Thyroid gland (tissue), 4 donors: Measurements from ENCODE around the gene ZCCHC3. TPM values are rescaled to one million over a fixed set of nuclear protein-coding genes. Genes with fewer than 3 reads are reported as not detected.

Experiments
- DNase-seq, 2 donors: peaks; one replicate each; pipeline ENCODE4 v3.0.0-alpha.2; 2019
- H3K27ac ChIP-seq, 3 donors: fragments of 200-600 bp; sonication (generic); 1 replicate in 2 of 3; 2 replicates in 1 of 3; pipeline ENCODE4 v1.5.1; 2016 to 2019; ENCODE audit warnings: mild to moderate bottlenecking in 1 of 3, moderate library complexity in 1 of 3
- H3K27me3 ChIP-seq: fragments of 200-600 bp; sonication (generic); one replicate; pipeline ENCODE4 v1.5.1; 2019
- H3K36me3 ChIP-seq, 2 donors: fragments of 200-600 bp; sonication (generic); one replicate each; pipeline ENCODE4 v1.5.1; 2016 to 2019
- H3K4me1 ChIP-seq, 2 donors: fragments of 200-600 bp; sonication (generic); one replicate each; pipeline ENCODE4 v1.5.1; 2017 to 2019
- H3K4me3 ChIP-seq, 3 donors: fragments of 200-600 bp; sonication (generic); replicated peaks in 1 of 3; 1 replicate in 2 of 3; 2 replicates in 1 of 3; pipeline ENCODE4 v1.5.1; 2016; ENCODE audit warnings: mild to moderate bottlenecking in 1 of 3
- H3K9me3 ChIP-seq: fragments of 200-600 bp; sonication (generic); one replicate; pipeline ENCODE4 v1.5.1; 2017
- POLR2A ChIP-seq, 2 donors: fragments of 450-650 bp; IDR thresholded peaks; one replicate each; pipeline ENCODE4 v1.6.1; 2017; ENCODE audit warnings: antibody characterized with exemption in 2 of 2, mild to moderate bottlenecking in 2 of 2, moderate library complexity in 1 of 2
- WGBS, 2 donors: methylation state at CpG; one replicate each; pipeline ENCODE4 v1.1.5; 2017; 5-methylcytosine and 5-hydroxymethylcytosine counted together
- intact Hi-C: fragments of 100-400 bp; cut with DNase I; formaldehyde crosslinking; loops from one replicate; pipeline ENCODE4 v1.15.1; 2023
- total RNA-seq, 4 donors: library from RNA; depleted of rRNA; stranded (reverse); fragments of >200 nt; gene quantifications; one replicate each; pipeline ENCODE4 v1.2.3, GENCODE V29; 2016
- TF ChIP-seq, protein P1 (sequence below), 6 experiments: fragments of 200-600 bp in 3 of 6; fragments of 450-650 bp in 3 of 6; sonication (generic) in 3 of 6; IDR thresholded peaks; one replicate each; pipeline ENCODE4 v1.5.1; 2016 to 2019; ENCODE audit warnings: antibody characterized with exemption in 6 of 6, mild to moderate bottlenecking in 2 of 6, inconsistent platforms in 1 of 6, moderate library complexity in 1 of 6

ZCCHC3 gene
- total RNA-seq, 4 donors from 2014 or later = 20.2 to 28.4 (median 22.3) TPM

DNA sequence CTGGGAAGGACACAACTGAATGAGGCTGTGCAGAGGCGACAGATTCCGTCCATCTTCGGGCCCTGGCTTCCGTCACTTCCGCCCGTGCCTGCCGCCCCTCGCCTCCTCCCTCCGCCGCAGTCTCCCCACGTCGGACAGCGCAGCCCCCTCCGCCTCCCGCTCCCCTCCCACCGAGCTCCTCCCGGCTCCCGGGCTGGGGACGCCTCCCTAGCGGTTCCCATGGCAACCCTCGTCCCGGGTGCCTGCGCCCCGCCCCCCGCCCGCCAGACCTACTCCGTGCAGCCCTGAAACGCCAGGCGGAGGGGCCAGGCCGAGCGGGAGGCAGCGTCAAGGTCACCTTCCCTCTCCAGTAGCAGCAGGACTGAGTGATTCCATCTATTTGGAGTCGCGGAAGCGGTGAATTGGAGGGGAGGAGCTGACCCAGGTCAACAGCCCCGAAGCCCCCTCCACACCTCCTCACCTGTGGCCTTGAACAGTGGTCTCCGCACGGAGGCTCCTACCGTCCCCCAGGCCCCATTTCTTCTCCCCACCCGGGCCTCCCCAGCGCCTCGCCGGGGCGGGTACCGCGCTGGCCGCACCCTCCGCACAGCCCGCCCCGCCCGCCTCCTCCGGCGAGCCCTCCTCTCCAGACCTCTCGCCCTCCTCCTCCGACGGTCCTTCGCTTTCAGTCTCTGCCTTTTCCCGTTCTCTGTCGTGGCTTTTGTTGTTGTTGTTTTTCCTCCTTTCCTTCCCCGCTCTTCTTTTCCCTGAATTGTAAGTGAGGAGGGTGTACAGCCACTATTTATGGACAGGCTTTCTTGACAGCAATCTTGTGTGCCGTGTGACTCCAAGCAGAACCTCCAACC lies 50.5 kb downstream of the ZCCHC3 start:
- peak in 1 of 2 donors; percentile 91 for TF ChIP-seq POLR2A (IDR thresholded peaks at IDR 0.05)
- TF ChIP-seq, protein P1, sequence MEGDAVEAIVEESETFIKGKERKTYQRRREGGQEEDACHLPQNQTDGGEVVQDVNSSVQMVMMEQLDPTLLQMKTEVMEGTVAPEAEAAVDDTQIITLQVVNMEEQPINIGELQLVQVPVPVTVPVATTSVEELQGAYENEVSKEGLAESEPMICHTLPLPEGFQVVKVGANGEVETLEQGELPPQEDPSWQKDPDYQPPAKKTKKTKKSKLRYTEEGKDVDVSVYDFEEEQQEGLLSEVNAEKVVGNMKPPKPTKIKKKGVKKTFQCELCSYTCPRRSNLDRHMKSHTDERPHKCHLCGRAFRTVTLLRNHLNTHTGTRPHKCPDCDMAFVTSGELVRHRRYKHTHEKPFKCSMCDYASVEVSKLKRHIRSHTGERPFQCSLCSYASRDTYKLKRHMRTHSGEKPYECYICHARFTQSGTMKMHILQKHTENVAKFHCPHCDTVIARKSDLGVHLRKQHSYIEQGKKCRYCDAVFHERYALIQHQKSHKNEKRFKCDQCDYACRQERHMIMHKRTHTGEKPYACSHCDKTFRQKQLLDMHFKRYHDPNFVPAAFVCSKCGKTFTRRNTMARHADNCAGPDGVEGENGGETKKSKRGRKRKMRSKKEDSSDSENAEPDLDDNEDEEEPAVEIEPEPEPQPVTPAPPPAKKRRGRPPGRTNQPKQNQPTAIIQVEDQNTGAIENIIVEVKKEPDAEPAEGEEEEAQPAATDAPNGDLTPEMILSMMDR (IDR thresholded peaks at IDR 0.05) = peak in 2 of 6 experiments; percentile 4 to 19
- H3K27me3 ChIP-seq = no peaks in the 10 kb centered on the region
- 0 to 1% methylated on average over 24 to 35 of the region's 61 CpGs for WGBS, 2 donors
- DNase-seq = peak; percentile 97 to 98
- H3K4me3 ChIP-seq = peak overlapping the region; percentile 26 to 84 (median 65)
- H3K27ac ChIP-seq = peak overlapping the region; percentile 88 to 93 (median 91)
- intact Hi-C loops = no loop called here
- no peaks in the 10 kb centered on the region for H3K36me3 ChIP-seq
- no peaks in the 10 kb centered on the region for H3K9me3 ChIP-seq
- H3K4me1 ChIP-seq = peaks cover 0 to 12% of the 10 kb centered on the region in 2 donors

DNA sequence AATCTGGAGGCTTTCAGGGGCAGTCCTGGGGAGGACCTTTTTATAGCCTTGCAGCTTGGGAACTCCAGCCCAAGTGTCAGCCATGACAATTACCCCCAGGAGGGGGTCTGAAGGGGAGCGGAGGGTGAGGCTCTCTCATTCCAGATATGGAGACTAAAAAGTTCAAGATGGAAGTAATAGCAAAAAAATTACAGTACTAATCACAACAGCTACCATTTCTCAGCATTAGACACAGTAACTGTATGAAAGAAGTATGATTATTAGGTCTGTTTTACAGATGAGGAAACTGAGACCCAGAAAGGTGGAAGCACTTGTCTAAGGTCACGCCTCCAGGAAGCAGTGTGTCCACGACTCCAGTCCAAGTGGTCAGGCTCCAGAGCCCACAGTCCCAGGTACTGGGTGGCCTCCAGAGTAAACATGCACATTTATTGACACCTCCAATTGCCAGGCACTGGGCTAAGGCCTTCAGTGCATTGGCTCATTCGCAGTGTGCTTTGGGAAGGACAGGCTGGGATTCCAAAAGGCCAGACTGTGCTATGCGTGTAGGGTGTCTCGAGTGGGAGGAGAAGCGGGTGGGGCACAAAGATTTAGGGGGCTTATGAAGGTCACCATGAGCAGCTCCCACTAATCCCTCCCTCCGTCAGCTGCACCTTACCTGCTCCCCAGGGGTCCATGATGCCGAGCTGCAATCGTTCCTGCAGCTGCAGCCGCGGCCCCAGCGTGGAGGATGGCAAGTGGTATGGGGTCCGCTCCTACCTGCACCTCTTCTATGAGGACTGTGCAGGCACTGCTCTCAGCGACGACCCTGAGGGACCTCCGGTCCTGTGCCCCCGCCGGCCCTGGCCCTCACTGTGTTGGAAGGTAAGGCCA lies 51.8 kb downstream of the ZCCHC3 start:
- peaks cover 0 to 12% of the 10 kb centered on the region in 2 donors for H3K4me1 ChIP-seq
- peak overlapping the region in 1 of 3 donors; percentile 93 for H3K27ac ChIP-seq
- TF ChIP-seq, protein P1 (IDR thresholded peaks at IDR 0.05) = no peak
- TF ChIP-seq POLR2A (IDR thresholded peaks at IDR 0.05) = no peak
- no peaks in the 10 kb centered on the region for H3K36me3 ChIP-seq
- no peaks in the 10 kb centered on the region for H3K9me3 ChIP-seq
- 87 to 91% methylated on average over 19 of the region's 19 CpGs for WGBS, 2 donors
- no peaks in the 10 kb centered on the region for H3K27me3 ChIP-seq
- no peak for DNase-seq
- no peak overlapping the region for H3K4me3 ChIP-seq
- intact Hi-C loops = no loop called here

Other genes with a start within 250 kb of the ZCCHC3 start
- gene DEFB125, start 209.9 kb upstream of the ZCCHC3 start, total RNA-seq = not detected
- not detected for gene DEFB126, start 155.0 kb upstream of the ZCCHC3 start, total RNA-seq
- not detected for gene DEFB127, start 140.1 kb upstream of the ZCCHC3 start, total RNA-seq
- gene DEFB128, start 107.9 kb upstream of the ZCCHC3 start, total RNA-seq = not detected
- gene DEFB129, start 70.3 kb upstream of the ZCCHC3 start, total RNA-seq = not detected
- not detected for gene DEFB132, start 39.8 kb upstream of the ZCCHC3 start, total RNA-seq
- gene C20orf96, start 6.8 kb upstream of the ZCCHC3 start, total RNA-seq = 1 to 10 TPM; 4.1 to 9.5 (median 7.0) TPM
- gene SOX12, start 28.0 kb downstream of the ZCCHC3 start, total RNA-seq = 10 to 100 TPM in 1 of 4 donors, 1 to 10 TPM in 3; 7.1 to 12.9 (median 9.0) TPM
- 10 to 100 TPM; 29.8 to 56.7 (median 42.4) TPM for gene NRSN2, start 49.5 kb downstream of the ZCCHC3 start, total RNA-seq
- gene TRIB3, start 83.2 kb downstream of the ZCCHC3 start, total RNA-seq = 10 to 100 TPM in 2 of 4 donors, 1 to 10 TPM in 2; 6.1 to 16.5 (median 8.1) TPM
- 10 to 100 TPM; 49.2 to 90.2 (median 71.0) TPM for gene RBCK1, start 110.7 kb downstream of the ZCCHC3 start, total RNA-seq
- 10 to 100 TPM; 34.1 to 40.5 (median 35.6) TPM for gene TBC1D20, start 165.0 kb downstream of the ZCCHC3 start, total RNA-seq
- 100 to 1,000 TPM in 3 of 4 donors, 10 to 100 TPM in 1; 88.0 to 153 (median 105) TPM for gene CSNK2A1, start 246.2 kb downstream of the ZCCHC3 start, total RNA-seq